ENCODE results near the gene ETFA. TPM values are rescaled to one million over a fixed set of nuclear protein-coding genes. Genes with fewer than 3 reads are reported as not detected.

The ETFA gene
- total and polyA plus RNA-seq, 2 of the 8 experiments (the other 6 are each of a cell fraction or from before 2014, with no cell fraction given) = 60.9 to 90.0 TPM

DNA sequence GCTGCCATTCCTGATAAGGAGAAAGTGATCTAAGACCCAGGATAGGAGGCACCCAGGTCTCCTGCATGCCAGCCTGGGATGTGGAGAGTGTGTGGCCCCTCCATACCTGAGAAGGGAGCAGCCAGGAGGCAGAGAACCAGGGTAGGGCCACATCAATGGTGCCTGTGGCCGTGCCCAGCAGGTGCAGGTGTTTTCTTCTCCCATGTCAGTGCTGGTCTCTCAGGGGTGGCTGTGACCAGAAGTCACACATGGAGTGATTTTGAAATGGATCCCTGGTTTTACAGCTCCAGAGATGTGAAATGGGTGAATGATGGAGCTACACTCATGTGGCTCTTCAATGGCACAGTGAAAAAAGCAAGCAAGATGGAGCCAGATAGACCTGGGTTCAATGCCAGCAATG is 22.0 kb upstream of the ETFA start:
- Histone ChIP-seq H3K36me3 (ENCODE audit: control insufficient read depth in 2 of 4, insufficient read depth in 4 of 4, low read length in 3 of 4) (peaks cover 0 to 9% (median 0%) of the 10 kb centered on the region in 4 experiments; a peak in 1 of 8 replicates), H3K4me1 (replicated peaks in 1 of 4; ENCODE audit: control insufficient read depth in 3 of 4, insufficient read depth in 4 of 4, low read length in 3 of 4) (peaks cover 0 to 16% (median 7%) of the 10 kb centered on the region in 4 experiments; a peak in 6 of 7 replicates), H3K23me2 (ENCODE audit: low read depth, low read length) (peaks cover 6% of the 10 kb centered on the region; the same call in 1 of the 2 replicates), H4K5ac (ENCODE audit: insufficient read length, low read depth, low read length) (no peak overlapping the region), H3K18ac (ENCODE audit: extremely low read depth, low read length) (no peak overlapping the region), H3K4me2 (ENCODE audit: insufficient read depth in 1 of 2, low read depth in 2 of 2, low read length in 2 of 2) (no peak overlapping the region), H4K91ac (replicated peaks; ENCODE audit: insufficient read length, low read length) (no peak overlapping the region), H3K9ac (replicated peaks in 1 of 4; ENCODE audit: extremely low read depth in 1 of 4, low read depth in 3 of 4, low read length in 3 of 4) (no peak overlapping the region), H3K79me1 (ENCODE audit: low read depth, low read length) (no peaks in the 10 kb centered on the region), H3K23ac (ENCODE audit: insufficient read length) (no peak overlapping the region), H2AFZ (ENCODE audit: low read length) (no peak overlapping the region), H2AK5ac (ENCODE audit: low read depth, low read length) (no peak overlapping the region), H3K79me2 (ENCODE audit: control insufficient read depth in 1 of 2, insufficient read depth in 2 of 2, low read length in 2 of 2) (no peaks in the 10 kb centered on the region), H3K27ac (ENCODE audit: low read depth, low read length) (no peak overlapping the region), H3K4ac (replicated peaks; ENCODE audit: insufficient read length, low read depth, low read length) (no peak overlapping the region), H3K27me3 (replicated peaks in 1 of 4; ENCODE audit: control insufficient read depth in 3 of 4, extremely low read depth in 1 of 4, insufficient read depth in 3 of 4, low read length in 3 of 4) (peaks cover 12 to 44% (median 35%) of the 10 kb centered on the region in 4 experiments), H2BK12ac (ENCODE audit: low read depth, low read length) (peak overlapping the region; percentile 55; the same call in 1 of the 2 replicates), H2BK20ac (ENCODE audit: low read length) (no peak overlapping the region), H2BK15ac (ENCODE audit: low read length) (no peak overlapping the region), H2BK5ac (ENCODE audit: low read depth, low read length) (no peak overlapping the region), H4K8ac (ENCODE audit: extremely low read depth, insufficient read depth, low read length) (no peak overlapping the region), H3K9me3 (ENCODE audit: insufficient read depth in 2 of 2, low read depth in 1 of 2, low read length in 1 of 2) (no peaks in the 10 kb centered on the region; a peak in 1 of 4 replicates), H3K4me3 (ENCODE audit: extremely low read depth in 1 of 4, insufficient read depth in 2 of 4, low read depth in 3 of 4, low read length in 4 of 4) (no peak overlapping the region), H2BK120ac (replicated peaks; ENCODE audit: low read depth, low read length) (no peak overlapping the region), H3K14ac (ENCODE audit: insufficient read length) (no peak overlapping the region), H3K56ac (replicated peaks; ENCODE audit: insufficient read length, low read depth, low read length) (no peak overlapping the region), H4K20me1 (replicated peaks in 1 of 2; ENCODE audit: control insufficient read depth in 1 of 2, insufficient read depth in 2 of 2, low read length in 2 of 2) (peaks cover 2 to 7% of the 10 kb centered on the region in 2 experiments)
- WGBS, 2 experiments (ENCODE audit: extremely low coverage in 1 of 2, insufficient coverage in 1 of 2, insufficient read length in 1 of 2, insufficient replicate concordance in 2 of 2, low coverage in 1 of 2, low lambda C conversion rate in 2 of 2, missing lambda C conversion rate in 1 of 2) = 78% methylated on average over 1 of the region's 1 CpG; no CpG with 5 or more reads in 1 of the 2 experiments
- POLR2A ChIA-PET (ENCODE audit: partially characterized antibody) = interaction anchor here (2.9 kb wide), 1 partner anchor 22 kb away, joined by 11 read pairs; the partner anchor contains the start of gene ETFA
- TF ChIP-seq JUN (IDR thresholded peaks at IDR 0.05; ENCODE audit: low read depth, low read length) = no peak
- TF ChIP-seq, protein P1, sequence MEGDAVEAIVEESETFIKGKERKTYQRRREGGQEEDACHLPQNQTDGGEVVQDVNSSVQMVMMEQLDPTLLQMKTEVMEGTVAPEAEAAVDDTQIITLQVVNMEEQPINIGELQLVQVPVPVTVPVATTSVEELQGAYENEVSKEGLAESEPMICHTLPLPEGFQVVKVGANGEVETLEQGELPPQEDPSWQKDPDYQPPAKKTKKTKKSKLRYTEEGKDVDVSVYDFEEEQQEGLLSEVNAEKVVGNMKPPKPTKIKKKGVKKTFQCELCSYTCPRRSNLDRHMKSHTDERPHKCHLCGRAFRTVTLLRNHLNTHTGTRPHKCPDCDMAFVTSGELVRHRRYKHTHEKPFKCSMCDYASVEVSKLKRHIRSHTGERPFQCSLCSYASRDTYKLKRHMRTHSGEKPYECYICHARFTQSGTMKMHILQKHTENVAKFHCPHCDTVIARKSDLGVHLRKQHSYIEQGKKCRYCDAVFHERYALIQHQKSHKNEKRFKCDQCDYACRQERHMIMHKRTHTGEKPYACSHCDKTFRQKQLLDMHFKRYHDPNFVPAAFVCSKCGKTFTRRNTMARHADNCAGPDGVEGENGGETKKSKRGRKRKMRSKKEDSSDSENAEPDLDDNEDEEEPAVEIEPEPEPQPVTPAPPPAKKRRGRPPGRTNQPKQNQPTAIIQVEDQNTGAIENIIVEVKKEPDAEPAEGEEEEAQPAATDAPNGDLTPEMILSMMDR (IDR thresholded peaks at IDR 0.05; ENCODE audit: control extremely low read depth in 1 of 3, insufficient read depth in 1 of 3, low read depth in 1 of 3, low read length in 3 of 3) = no peak
- no peak for TF ChIP-seq SP2 (IDR thresholded peaks at IDR 0.05; ENCODE audit: low read length)
- TF ChIP-seq, protein P2, sequence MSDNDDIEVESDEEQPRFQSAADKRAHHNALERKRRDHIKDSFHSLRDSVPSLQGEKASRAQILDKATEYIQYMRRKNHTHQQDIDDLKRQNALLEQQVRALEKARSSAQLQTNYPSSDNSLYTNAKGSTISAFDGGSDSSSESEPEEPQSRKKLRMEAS (IDR thresholded peaks at IDR 0.05) = no peak
- no peak for TF ChIP-seq NANOG (IDR thresholded peaks at IDR 0.05; ENCODE audit: insufficient read depth, low read depth, low read length, poor library complexity, severe bottlenecking)
- TF ChIP-seq BRCA1 (IDR thresholded peaks at IDR 0.05; ENCODE audit: low read depth, low read length) = no peak
- TF ChIP-seq TAF1 (IDR thresholded peaks at IDR 0.05; ENCODE audit: low read depth, low read length) = no peak
- no peak for TF ChIP-seq POLR2AphosphoS5 (IDR thresholded peaks at IDR 0.05; ENCODE audit: low read depth, low read length)
- DNase-seq (ENCODE audit: low read depth in 1 of 2, low spot score in 2 of 2) (no peak), FAIRE-seq (no peak)
- CTCF ChIA-PET (ENCODE audit: partially characterized antibody) = interaction anchor here (0.7 to 9.2 kb wide), 20 partner anchors 9 to 460 kb away, joined by 3 to 130 read pairs (median 6); no protein-coding TSS in a partner anchor

All from H1 (cell line).